Measurements from ENCODE around the gene HELLS. TPM values are rescaled to one million over a fixed set of nuclear protein-coding genes. Genes with fewer than 3 reads are reported as not detected.

HELLS gene
- total and polyA plus RNA-seq, 2 of the 8 experiments (the other 6 are each of a cell fraction or from before 2014, with no cell fraction given): 147 to 371 TPM

DNA sequence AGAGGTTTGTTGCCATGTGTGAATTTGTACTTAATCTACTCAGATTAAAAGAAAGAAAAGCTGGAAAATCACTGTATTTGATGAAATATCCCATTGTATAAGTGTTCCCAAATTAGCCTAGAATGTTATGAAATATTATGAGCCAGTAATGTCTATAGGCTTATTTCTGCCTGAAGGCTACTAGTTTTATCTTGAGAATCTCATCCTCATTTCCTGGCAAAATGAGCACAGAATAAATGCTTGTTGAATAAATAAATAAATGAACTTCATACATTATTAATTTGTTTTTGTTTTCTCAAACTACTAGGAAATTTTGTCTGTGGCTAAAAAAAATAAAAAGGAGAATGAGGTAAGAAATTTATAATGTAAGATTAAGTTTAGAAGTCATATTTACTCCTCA, 25.5 kb downstream of the HELLS start:
- FAIRE-seq: no peak
- TF ChIP-seq SP4 (IDR thresholded peaks at IDR 0.05; ENCODE audit: low read length): no peak
- TF ChIP-seq SIN3A (conservative IDR thresholded peaks at IDR 0.05 in 1 of 2, IDR thresholded peaks at IDR 0.05 in 1 of 2; ENCODE audit: low read depth in 1 of 2, low read length in 2 of 2): no peak
- no peak for TF ChIP-seq SUZ12 (IDR thresholded peaks at IDR 0.05; ENCODE audit: low read length)
- TF ChIP-seq HDAC6 (IDR thresholded peaks at IDR 0.05; ENCODE audit: low read depth, low read length): no peak
- no peak for TF ChIP-seq MAFK (IDR thresholded peaks at IDR 0.05; ENCODE audit: low read depth, low read length)
- TF ChIP-seq RNF2 (IDR thresholded peaks at IDR 0.05; ENCODE audit: borderline replicate concordance, low read depth, low read length, missing control alignments, poor library complexity, severe bottlenecking): no peak
- TF ChIP-seq POU5F1 (IDR thresholded peaks at IDR 0.05; ENCODE audit: low read depth, low read length): no peak
- TF ChIP-seq, protein P1, sequence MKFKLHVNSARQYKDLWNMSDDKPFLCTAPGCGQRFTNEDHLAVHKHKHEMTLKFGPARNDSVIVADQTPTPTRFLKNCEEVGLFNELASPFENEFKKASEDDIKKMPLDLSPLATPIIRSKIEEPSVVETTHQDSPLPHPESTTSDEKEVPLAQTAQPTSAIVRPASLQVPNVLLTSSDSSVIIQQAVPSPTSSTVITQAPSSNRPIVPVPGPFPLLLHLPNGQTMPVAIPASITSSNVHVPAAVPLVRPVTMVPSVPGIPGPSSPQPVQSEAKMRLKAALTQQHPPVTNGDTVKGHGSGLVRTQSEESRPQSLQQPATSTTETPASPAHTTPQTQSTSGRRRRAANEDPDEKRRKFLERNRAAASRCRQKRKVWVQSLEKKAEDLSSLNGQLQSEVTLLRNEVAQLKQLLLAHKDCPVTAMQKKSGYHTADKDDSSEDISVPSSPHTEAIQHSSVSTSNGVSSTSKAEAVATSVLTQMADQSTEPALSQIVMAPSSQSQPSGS (IDR thresholded peaks at IDR 0.05; ENCODE audit: low read length): no peak
- TF ChIP-seq YY1 (IDR thresholded peaks at IDR 0.05; ENCODE audit: low read depth, low read length): no peak
- no peak for TF ChIP-seq TAF7 (optimal IDR thresholded peaks at IDR 0.05; ENCODE audit: borderline replicate concordance, low read depth, low read length)
- no peak for TF ChIP-seq ASH2L (IDR thresholded peaks at IDR 0.05; ENCODE audit: low read length)
- TF ChIP-seq, protein P2, sequence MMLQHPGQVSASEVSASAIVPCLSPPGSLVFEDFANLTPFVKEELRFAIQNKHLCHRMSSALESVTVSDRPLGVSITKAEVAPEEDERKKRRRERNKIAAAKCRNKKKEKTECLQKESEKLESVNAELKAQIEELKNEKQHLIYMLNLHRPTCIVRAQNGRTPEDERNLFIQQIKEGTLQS (IDR thresholded peaks at IDR 0.05; ENCODE audit: insufficient read depth, low read depth, low read length): no peak
- no peak for TF ChIP-seq JUND (IDR thresholded peaks at IDR 0.05; ENCODE audit: low read length)

More for the DNA sequence above, 25.5 kb downstream of the HELLS start:
- H3K79me2 ChIP-seq (ENCODE audit: control insufficient read depth in 1 of 2, insufficient read depth in 2 of 2, low read length in 2 of 2): peaks cover 0 to 24% of the 10 kb centered on the region in 2 experiments; a peak in 2 of 4 replicates
- H3K4ac ChIP-seq (replicated peaks; ENCODE audit: insufficient read length, low read depth, low read length): no peak overlapping the region
- H2BK5ac ChIP-seq (ENCODE audit: low read depth, low read length): no peak overlapping the region
- no peak overlapping the region for H3K9ac ChIP-seq (replicated peaks in 1 of 4; ENCODE audit: extremely low read depth in 1 of 4, low read depth in 3 of 4, low read length in 3 of 4)
- no peak overlapping the region for H3K4me2 ChIP-seq (ENCODE audit: insufficient read depth in 1 of 2, low read depth in 2 of 2, low read length in 2 of 2)
- H3K23me2 ChIP-seq (ENCODE audit: low read depth, low read length): no peaks in the 10 kb centered on the region
- no peaks in the 10 kb centered on the region for H3K4me1 ChIP-seq (replicated peaks in 1 of 4; ENCODE audit: control insufficient read depth in 3 of 4, insufficient read depth in 4 of 4, low read length in 3 of 4)
- no peak overlapping the region for H2AK5ac ChIP-seq (ENCODE audit: low read depth, low read length)
- no peak overlapping the region for H2BK15ac ChIP-seq (ENCODE audit: low read length)
- H2BK12ac ChIP-seq (ENCODE audit: low read depth, low read length): no peak overlapping the region
- no peak overlapping the region for H3K18ac ChIP-seq (ENCODE audit: extremely low read depth, low read length)
- H4K91ac ChIP-seq (replicated peaks; ENCODE audit: insufficient read length, low read length): no peak overlapping the region
- peaks cover 0 to 1% (median 0%) of the 10 kb centered on the region in 4 experiments; a peak in 1 of 7 replicates for H3K27me3 ChIP-seq (replicated peaks in 1 of 4; ENCODE audit: control insufficient read depth in 3 of 4, extremely low read depth in 1 of 4, insufficient read depth in 3 of 4, low read length in 3 of 4)
- POLR2A ChIA-PET (ENCODE audit: partially characterized antibody): interaction anchor here (0.7 to 1.6 kb wide), 2 partner anchors 9 to 11 kb away, joined by 4 to 5 read pairs; no protein-coding TSS in a partner anchor
- peaks cover 3% of the 10 kb centered on the region in 2 experiments for H4K20me1 ChIP-seq (replicated peaks in 1 of 2; ENCODE audit: control insufficient read depth in 1 of 2, insufficient read depth in 2 of 2, low read length in 2 of 2)
- H3K36me3 ChIP-seq (ENCODE audit: control insufficient read depth in 2 of 4, insufficient read depth in 4 of 4, low read length in 3 of 4): peaks cover 5 to 93% (median 51%) of the 10 kb centered on the region in 4 experiments; a peak in 7 of 8 replicates
- H2BK20ac ChIP-seq (ENCODE audit: low read length): no peak overlapping the region
- CTCF ChIA-PET (ENCODE audit: partially characterized antibody): no interaction called here
- no peak overlapping the region for H3K56ac ChIP-seq (replicated peaks; ENCODE audit: insufficient read length, low read depth, low read length)
- no peaks in the 10 kb centered on the region for H3K79me1 ChIP-seq (ENCODE audit: low read depth, low read length)
- DNase-seq (ENCODE audit: low read depth in 1 of 2, low spot score in 2 of 2): no peak
- H4K5ac ChIP-seq (ENCODE audit: insufficient read length, low read depth, low read length): no peak overlapping the region
- no peak overlapping the region for H3K23ac ChIP-seq (ENCODE audit: insufficient read length)
- no peak overlapping the region for H2BK120ac ChIP-seq (replicated peaks; ENCODE audit: low read depth, low read length)
- H3K27ac ChIP-seq (ENCODE audit: low read depth, low read length): no peak overlapping the region
- H3K14ac ChIP-seq (ENCODE audit: insufficient read length): no peak overlapping the region
- H3K4me3 ChIP-seq (ENCODE audit: extremely low read depth in 1 of 4, insufficient read depth in 2 of 4, low read depth in 3 of 4, low read length in 4 of 4): no peak overlapping the region
- no peaks in the 10 kb centered on the region for H3K9me3 ChIP-seq (ENCODE audit: insufficient read depth in 2 of 2, low read depth in 1 of 2, low read length in 1 of 2)
- no peak overlapping the region for H4K8ac ChIP-seq (ENCODE audit: extremely low read depth, insufficient read depth, low read length)
- no peak overlapping the region for H2AFZ ChIP-seq (ENCODE audit: low read length)

Data from H1 (cell line).